ENCODE data around the gene TMEM212.

TMEM212 gene

DNA sequence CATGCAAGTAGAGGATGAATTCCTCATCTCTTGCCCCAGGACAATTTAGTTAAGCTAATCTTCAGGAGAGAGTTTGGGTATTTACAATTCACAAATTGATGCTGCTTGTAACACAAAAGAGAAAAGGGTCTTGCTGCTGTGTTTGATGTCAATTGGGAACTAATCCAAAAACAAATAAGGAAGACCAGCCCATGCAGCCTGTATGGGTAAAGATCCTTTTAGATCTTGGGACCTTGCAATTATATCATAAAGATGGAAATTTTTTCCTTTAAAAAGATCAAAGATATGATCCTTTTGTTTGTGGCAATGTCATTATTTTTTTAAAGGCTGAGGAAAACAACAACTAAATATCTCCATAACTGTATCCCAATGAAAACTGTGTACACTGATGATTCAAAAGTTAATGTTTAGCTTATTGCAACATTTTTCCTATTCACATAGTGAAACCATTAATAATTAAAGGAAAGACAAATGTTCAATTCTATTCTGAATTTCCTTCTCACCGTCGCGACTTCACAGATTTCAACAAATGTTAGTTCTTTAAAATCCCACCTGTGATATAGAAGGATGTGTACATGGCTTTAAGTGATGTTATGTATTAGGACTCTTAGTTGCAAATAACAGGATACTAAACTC is 40.2 kb downstream of the TMEM212 start:
- H3K4me3 ChIP-seq (ENCODE audit: low read depth, low read length): no peak overlapping the region
- TF ChIP-seq, protein P1, sequence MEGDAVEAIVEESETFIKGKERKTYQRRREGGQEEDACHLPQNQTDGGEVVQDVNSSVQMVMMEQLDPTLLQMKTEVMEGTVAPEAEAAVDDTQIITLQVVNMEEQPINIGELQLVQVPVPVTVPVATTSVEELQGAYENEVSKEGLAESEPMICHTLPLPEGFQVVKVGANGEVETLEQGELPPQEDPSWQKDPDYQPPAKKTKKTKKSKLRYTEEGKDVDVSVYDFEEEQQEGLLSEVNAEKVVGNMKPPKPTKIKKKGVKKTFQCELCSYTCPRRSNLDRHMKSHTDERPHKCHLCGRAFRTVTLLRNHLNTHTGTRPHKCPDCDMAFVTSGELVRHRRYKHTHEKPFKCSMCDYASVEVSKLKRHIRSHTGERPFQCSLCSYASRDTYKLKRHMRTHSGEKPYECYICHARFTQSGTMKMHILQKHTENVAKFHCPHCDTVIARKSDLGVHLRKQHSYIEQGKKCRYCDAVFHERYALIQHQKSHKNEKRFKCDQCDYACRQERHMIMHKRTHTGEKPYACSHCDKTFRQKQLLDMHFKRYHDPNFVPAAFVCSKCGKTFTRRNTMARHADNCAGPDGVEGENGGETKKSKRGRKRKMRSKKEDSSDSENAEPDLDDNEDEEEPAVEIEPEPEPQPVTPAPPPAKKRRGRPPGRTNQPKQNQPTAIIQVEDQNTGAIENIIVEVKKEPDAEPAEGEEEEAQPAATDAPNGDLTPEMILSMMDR (IDR thresholded peaks at IDR 0.05; ENCODE audit: borderline replicate concordance, insufficient read depth, low read depth, low read length): no peak

- TF ChIP-seq, protein P1 (IDR thresholded peaks at IDR 0.05; ENCODE audit: borderline replicate concordance, insufficient read depth, low read depth, low read length): no peak
- no peak overlapping the region for H3K4me3 ChIP-seq (ENCODE audit: low read depth, low read length)
Measured at GRCh38 chr3:171883893-171884279, 40.7 kb downstream of the TMEM212 start.

DNA sequence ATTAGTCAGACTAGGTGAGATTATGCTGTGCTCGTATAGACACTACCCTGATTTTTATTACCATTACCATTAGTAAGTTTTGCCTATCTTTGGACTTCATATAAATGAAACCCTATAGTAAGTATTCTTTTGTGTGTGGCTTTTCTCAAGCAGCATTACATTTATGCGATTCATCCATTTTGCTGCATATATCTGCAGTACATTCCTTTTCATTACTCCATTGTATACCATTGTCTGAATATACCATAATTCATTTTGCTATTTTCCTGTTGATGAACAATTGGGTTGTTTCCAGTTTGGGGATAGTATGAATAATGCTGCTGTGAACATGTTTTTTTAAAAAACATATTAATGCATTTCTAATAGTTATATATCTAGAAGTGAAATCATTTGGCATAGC is 45.3 kb downstream of the TMEM212 start:
- no peak overlapping the region for H3K4me3 ChIP-seq (ENCODE audit: low read depth, low read length)
- TF ChIP-seq, protein P1 (IDR thresholded peaks at IDR 0.05; ENCODE audit: borderline replicate concordance, insufficient read depth, low read depth, low read length): no peak

DNA sequence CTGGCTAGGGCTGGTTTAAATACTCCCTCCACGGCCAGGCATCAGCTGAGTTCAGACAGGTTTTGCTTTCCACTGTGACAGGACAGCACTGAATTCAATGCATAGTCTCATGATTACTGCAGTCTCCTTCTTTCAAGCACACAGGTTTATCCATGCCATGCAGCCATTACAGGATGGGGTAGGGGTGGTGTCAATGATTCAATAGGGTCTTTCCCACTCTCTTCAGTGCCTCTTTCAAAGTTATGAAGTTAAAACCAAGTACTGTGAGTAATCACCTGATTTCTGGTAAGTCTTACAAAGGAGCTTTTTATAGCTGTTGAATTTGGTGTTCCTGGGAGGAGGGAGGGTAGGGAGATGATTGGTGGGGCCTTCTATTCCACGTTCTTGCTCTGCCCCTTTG is 47.2 kb downstream of the TMEM212 start:
- H3K4me3 ChIP-seq (ENCODE audit: low read depth, low read length): no peak overlapping the region
- TF ChIP-seq, protein P1 (IDR thresholded peaks at IDR 0.05; ENCODE audit: borderline replicate concordance, insufficient read depth, low read depth, low read length): no peak

DNA sequence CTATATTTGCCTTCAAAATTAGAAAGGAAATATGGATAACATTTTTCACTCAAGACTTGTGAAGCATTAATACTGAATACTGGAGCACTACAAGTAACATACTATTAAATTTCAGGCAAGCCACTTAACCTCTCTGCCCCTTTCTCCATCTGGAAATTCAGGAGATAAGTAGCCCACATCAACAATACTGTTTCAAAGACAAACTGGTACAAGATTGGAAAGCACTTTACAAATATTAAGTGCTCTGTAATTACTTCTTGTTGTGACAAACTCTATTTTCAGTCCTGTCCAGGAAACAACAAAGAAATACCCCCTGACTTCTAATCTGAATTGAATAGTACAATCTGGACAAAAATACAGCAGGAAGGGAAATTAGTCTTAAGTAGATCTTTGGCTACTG is 49.3 kb downstream of the TMEM212 start:
- TF ChIP-seq, protein P1 (IDR thresholded peaks at IDR 0.05; ENCODE audit: borderline replicate concordance, insufficient read depth, low read depth, low read length): no peak
- H3K4me3 ChIP-seq (ENCODE audit: low read depth, low read length): no peak overlapping the region

DNA sequence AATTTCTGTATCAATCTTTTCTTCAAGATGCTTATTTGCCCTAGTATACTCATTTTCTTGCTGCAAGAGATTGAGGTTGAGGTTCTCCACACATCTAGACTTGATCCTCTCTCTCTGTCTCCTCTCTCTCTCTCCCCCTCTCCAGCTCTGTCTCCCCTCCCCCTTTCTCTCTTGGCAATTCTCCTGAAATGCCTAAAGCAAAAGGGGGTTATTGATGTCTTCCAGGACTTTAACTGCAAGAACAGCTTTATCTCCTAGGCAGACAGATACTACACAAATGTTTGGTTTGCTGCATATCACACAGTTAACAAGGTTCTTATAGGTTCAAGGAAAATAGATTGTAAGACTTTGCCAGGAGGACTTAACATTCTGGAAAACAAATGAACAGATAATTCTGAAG is 52.1 kb downstream of the TMEM212 start:
- TF ChIP-seq, protein P1 (IDR thresholded peaks at IDR 0.05; ENCODE audit: borderline replicate concordance, insufficient read depth, low read depth, low read length): no peak

DNA sequence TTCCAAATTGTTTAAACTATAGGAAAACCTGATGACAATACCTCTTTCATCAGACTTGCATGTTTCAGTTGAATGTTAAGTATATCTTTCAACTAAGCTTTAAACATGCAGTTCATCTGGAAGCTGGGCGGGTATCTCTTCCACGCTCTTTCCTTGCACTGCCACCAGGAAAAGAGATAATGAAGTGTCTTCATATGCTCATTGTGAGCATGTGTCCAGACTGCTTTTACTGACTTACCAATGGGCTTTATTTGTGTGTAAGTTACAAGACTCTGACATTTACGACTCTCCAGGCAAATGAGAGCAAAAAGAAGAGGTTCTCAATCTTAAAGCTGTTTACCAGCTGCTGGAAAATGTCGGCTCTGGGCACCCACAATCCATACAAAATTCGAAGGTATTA is 52.8 kb downstream of the TMEM212 start:
- TF ChIP-seq, protein P1 (IDR thresholded peaks at IDR 0.05; ENCODE audit: borderline replicate concordance, insufficient read depth, low read depth, low read length): no peak
- H3K4me3 ChIP-seq (ENCODE audit: low read depth, low read length): no peak overlapping the region

More for the DNA sequence above, 52.1 kb downstream of the TMEM212 start:
- no peak overlapping the region for H3K4me3 ChIP-seq (ENCODE audit: low read depth, low read length)

Data from GM12875 (cell line).